Choroid plexus epithelial cell (primary cell): ENCODE results near the gene ZMYM2.
A peak's percentile ranks its signal among the peaks of the same experiment; 100 is the strongest.

Experiments used
- DNase-seq: peaks from one replicate; pipeline ENCODE4 v3.0.0-alpha.2; 2010; ENCODE audit warnings: low read depth
- H3K4me3 ChIP-seq: 2 replicates; pipeline ENCODE4 v1.5.1; 2011; ENCODE audit warnings: low read depth, mild to moderate bottlenecking, control low read depth, low read length, moderate library complexity
- CTCF ChIP-seq: conservative IDR thresholded peaks from 2 replicates; pipeline ENCODE4 v1.5.1; 2011; ENCODE audit warnings: low read depth, mild to moderate bottlenecking, control low read depth, inconsistent platforms, low read length, moderate library complexity

Gene ZMYM2

DNA sequence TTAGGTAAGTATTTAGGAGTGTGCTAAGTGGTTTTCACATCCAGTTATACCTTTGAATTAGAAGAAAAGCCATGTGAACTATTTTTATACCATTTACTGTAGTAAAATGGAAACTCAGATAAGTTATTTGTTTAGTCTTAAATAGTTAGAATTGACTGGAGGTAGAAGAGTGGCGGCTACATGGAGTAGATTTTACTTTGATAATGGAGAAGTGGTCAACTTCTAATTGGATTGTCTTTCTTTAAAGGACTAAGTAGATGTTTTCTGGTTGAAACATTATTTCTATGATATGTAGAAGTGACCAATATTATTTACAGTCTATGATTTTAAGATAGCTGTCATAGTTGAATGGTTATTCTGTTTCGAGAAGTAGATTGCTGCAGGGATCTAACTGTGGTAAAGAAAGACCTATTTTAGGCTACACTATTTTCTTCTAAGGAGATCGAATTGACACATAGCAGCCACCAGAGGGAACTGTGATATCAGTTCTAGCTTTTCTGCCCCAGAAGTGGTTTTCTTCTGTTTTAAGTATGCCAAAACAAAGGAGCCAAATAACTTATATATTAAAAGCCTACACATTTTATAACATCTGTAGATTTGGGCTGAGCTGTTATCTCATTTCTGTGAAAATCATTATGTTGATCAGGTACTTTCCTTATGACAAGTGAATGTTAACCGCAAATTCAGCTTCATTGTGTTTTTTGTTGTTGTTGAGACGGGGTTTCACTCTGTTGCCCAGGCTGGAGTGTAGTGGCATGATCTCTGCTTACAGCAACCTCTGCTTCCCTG, 26.1 kb downstream of the ZMYM2 start:
- DNase-seq = peak; percentile 81
- peak; percentile 70 for TF ChIP-seq CTCF

DNA sequence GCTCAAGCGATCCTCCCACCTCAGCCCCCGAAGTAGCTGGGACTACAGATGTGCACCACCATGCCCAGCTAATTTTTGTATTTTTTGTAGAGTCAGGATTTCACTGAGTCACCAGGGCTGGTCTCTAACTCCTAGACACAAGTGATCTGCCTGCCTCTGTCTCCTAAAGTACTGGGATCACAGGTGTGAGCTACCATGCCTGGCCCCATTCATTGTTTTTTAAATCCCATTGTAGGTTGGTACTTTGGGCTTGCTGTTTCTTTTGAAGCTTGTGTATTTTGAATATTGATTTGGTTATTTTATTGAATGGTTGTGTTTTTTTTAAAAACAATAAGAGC, 26.7 kb downstream of the ZMYM2 start:
- peak; percentile 3 for DNase-seq
- no peak for TF ChIP-seq CTCF
- no peak overlapping the region for H3K4me3 ChIP-seq

More for the DNA sequence above, 26.1 kb downstream of the ZMYM2 start:
- no peak overlapping the region for H3K4me3 ChIP-seq

DNA sequence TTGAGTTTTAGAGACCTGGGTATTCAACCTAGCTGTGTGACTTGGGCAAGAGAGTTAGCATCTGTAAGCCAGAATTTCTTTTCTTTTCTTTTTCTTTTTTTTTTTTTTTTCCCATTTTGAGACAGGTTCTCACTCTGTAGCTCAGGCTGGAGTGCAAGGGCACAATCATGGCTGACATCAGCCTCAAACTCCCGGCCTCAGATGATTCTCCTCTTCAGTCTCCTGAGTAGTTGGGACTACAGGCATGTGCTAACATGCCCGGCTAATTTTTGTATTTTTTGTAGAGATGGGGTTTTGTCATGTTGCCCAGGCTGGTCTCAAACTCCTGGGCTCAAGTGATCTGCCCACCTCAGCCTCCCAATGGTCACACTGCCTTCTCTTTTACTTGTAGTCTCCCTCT, 33.0 kb downstream of the ZMYM2 start:
- no peak for TF ChIP-seq CTCF
- no peak for DNase-seq
- H3K4me3 ChIP-seq = no peak overlapping the region

DNA sequence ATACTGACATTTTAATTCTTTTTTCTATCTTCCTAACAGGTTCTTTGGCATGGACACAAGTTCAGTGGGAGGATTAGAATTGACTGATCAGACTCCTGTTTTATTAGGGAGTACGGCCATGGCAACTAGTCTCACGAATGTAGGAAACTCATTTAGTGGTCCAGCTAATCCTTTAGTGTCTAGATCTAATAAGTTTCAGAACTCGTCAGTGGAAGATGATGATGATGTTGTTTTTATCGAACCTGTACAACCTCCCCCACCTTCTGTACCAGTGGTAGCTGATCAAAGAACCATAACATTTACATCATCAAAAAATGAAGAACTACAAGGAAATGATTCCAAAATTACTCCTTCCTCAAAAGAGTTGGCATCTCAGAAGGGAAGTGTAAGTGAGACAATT, 34.5 kb downstream of the ZMYM2 start:
- DNase-seq = no peak
- no peak overlapping the region for H3K4me3 ChIP-seq
- no peak for TF ChIP-seq CTCF

DNA sequence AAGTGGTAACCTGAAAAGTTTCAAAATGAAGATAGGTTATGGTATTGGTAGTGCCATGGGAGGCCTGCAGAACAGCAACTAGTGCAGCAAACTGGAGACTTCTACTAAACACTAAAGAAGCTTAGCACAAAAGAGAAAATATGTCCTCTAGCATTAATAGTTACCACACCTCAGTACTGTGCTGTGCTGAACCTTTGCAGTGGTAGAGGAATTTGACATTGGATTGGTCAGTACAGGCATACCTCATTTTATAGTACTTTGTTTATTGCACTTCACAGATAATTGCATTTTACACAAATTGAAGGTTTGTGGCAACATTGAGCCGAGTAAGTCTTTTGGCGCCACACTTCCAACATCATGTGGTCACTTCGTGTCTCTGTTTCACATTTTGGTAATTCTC, 40.4 kb downstream of the ZMYM2 start:
- TF ChIP-seq CTCF = no peak

GRCh38 chr13:20000062-20000552, 41.6 kb downstream of the ZMYM2 start:
- no peak for TF ChIP-seq CTCF
- DNase-seq = no peak
- H3K4me3 ChIP-seq = no peak overlapping the region

More for the DNA sequence above, 40.4 kb downstream of the ZMYM2 start:
- no peak overlapping the region for H3K4me3 ChIP-seq
- no peak for DNase-seq
